Bronchial epithelial cell (primary cell): ENCODE results near the gene TMA7. TPM values are rescaled to one million over a fixed set of nuclear protein-coding genes. Genes with fewer than 3 reads are reported as not detected.

Source experiments
- DNase-seq: peaks from one replicate; pipeline ENCODE4 v3.0.0-alpha.2; 2010; ENCODE audit warnings: low read depth
- FAIRE-seq: peaks from 2 replicates; lab custom pipeline; 2011; peaks lifted over from hg19 to GRCh38; lab: Jason Lieb, UNC
- H3K27me3 ChIP-seq: 2 replicates; pipeline ENCODE4 v1.5.1; 2011; ENCODE audit warnings: low read length; ENCODE audit not compliant: control insufficient read depth, insufficient read depth
- H3K36me3 ChIP-seq: 2 replicates; pipeline ENCODE4 v1.5.1; 2011; ENCODE audit warnings: low read length; ENCODE audit not compliant: control insufficient read depth, insufficient read depth
- H3K4me3 ChIP-seq: 2 replicates; pipeline ENCODE4 v1.5.1; 2011; ENCODE audit warnings: mild to moderate bottlenecking, low read depth, low read length, control low read depth
- total RNA-seq: library from RNA; depleted of rRNA; stranded (reverse); fragments of >200 nt; gene quantifications from 2 replicates; pipeline ENCODE4 v1.2.1, GENCODE V29; 2014
- TF ChIP-seq, protein P1 (sequence below): IDR thresholded peaks from 2 replicates; pipeline ENCODE4 v1.5.1; 2011; ENCODE audit warnings: mild to moderate bottlenecking, moderate library complexity, low read length, control low read depth, inconsistent platforms; ENCODE audit not compliant: insufficient read depth, severe bottlenecking

TMA7 gene
- total RNA-seq, 1 donor from 2014 or later = 190 TPM

DNA sequence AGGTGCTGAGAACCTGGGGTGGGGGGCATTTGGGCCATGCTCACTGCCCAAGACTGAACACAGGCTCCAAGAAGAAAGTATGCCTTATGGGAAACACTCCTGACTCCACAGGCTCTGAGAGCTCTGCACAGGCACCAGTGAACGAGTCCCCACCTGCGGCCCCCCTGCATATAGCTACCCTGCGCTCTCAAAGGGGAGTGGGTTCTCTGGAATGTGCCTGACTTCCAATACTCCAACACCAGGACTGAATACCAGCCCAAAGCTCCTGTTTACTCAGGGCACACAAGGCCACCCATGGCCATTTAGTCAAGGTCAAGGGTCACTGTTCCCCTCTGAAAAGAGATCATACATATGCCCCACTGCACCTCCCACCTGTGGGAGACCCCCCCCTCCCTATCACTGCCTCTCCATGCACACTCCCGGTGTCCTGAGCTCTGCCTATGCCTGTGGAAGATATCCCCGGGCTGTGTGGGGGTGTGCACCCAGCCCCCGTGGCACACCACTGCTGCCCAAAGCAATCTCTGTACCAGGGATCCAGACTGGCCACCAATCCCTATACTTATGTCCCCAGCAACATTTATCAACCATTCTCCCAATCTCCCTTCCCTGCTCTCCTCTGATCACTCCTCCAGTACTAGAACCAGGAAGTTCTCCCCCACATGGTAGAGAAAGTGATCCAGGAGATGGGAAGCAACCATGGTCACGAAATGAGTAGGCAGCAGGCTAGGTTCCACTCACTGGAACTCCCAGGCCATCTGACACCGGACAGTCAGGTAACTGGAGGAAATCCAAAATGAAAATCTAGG lies 8.6 kb upstream of the TMA7 start:
- no peak for DNase-seq
- Histone ChIP-seq H3K36me3 (no peaks in the 10 kb centered on the region), H3K27me3 (no peaks in the 10 kb centered on the region), H3K4me3 (no peak overlapping the region)
- no peak for FAIRE-seq
- TF ChIP-seq, protein P1, sequence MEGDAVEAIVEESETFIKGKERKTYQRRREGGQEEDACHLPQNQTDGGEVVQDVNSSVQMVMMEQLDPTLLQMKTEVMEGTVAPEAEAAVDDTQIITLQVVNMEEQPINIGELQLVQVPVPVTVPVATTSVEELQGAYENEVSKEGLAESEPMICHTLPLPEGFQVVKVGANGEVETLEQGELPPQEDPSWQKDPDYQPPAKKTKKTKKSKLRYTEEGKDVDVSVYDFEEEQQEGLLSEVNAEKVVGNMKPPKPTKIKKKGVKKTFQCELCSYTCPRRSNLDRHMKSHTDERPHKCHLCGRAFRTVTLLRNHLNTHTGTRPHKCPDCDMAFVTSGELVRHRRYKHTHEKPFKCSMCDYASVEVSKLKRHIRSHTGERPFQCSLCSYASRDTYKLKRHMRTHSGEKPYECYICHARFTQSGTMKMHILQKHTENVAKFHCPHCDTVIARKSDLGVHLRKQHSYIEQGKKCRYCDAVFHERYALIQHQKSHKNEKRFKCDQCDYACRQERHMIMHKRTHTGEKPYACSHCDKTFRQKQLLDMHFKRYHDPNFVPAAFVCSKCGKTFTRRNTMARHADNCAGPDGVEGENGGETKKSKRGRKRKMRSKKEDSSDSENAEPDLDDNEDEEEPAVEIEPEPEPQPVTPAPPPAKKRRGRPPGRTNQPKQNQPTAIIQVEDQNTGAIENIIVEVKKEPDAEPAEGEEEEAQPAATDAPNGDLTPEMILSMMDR = no peak

DNA sequence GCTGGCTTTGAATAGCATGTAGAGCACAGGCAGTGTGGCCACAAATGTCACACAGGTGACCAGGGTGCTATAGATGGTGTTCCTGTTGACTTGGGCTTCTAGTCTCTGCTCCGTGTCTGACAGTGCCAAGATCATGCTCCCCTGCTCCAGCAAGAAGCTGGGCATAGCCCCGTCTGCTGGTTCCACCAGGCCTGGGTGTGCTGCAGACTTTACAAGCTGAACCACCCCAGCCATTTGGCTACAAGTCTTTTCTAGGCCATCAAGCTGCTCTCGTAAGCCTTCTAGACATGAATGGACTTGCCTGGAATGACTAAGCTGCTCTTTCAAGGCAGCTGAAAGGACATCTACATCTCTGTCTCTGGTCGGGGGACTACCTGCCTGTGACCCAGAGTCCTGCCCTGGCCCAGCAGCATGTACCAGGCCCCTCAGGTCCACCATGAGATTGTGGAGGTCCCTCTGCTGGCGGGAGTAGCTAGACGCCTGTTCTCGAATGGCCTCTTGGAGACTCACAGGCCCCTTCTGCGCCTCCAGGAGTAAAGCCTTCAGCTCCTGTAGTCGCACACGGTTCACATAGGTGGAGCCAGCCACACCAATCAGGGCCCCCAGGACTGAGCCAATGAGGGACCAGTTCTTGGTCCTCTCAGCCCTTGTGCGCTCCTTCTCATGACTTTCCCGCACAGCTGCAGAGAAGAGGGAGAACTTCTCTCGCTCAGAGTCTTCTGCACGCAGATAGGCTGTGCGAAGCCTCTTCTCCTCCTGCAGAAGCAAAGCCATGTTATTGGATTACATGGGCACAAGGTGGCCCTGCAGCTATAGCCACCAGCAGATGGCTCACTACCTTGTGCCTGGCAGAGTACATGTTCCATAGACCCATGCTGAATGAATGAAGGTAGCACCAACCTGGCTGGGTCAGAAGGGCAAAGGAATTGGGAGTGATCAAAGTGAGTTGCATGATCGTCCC lies 7.4 kb upstream of the TMA7 start:
- FAIRE-seq (peak; percentile 89), DNase-seq (peak; percentile 97)
- Histone ChIP-seq H3K36me3 (no peaks in the 10 kb centered on the region), H3K27me3 (no peaks in the 10 kb centered on the region), H3K4me3 (no peak overlapping the region)
- TF ChIP-seq, protein P1 = peak; percentile 30

DNA sequence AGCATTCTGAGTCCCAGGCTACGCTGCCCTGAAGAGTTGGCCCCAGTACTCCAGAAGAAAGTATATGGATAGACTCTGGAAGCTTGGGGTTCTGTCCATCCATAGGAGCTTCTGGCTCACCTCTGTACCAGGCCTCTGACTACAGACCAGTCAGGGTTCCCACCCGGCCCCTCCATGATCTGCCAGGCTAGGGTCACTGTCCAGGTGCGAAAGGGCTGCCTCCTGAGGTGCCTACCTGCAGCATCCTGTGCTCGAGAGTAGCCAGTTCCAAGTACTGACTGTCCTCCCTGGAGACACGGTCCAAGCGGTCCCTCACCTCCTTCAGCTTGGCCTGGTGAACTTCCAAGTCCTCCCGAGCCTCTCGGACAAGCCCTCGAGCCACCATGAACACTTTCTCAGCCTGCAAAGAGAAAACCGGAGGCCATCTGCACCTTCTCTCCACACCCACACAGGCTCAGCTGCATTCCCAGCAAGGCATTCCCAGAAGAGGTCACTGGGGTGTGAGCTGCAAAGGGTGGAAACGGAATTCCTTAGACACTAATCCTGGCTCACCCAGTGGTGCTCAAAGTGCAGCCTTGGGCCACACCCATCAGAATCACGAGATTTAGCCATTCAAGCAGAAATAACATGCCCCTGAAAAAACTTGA lies 6.5 kb upstream of the TMA7 start:
- DNase-seq = peak; percentile 81
- peak overlapping the region; percentile 20 for H3K4me3 ChIP-seq
- TF ChIP-seq, protein P1 = no peak
- no peaks in the 10 kb centered on the region for H3K27me3 ChIP-seq
- H3K36me3 ChIP-seq = no peaks in the 10 kb centered on the region
- FAIRE-seq = no peak

DNA sequence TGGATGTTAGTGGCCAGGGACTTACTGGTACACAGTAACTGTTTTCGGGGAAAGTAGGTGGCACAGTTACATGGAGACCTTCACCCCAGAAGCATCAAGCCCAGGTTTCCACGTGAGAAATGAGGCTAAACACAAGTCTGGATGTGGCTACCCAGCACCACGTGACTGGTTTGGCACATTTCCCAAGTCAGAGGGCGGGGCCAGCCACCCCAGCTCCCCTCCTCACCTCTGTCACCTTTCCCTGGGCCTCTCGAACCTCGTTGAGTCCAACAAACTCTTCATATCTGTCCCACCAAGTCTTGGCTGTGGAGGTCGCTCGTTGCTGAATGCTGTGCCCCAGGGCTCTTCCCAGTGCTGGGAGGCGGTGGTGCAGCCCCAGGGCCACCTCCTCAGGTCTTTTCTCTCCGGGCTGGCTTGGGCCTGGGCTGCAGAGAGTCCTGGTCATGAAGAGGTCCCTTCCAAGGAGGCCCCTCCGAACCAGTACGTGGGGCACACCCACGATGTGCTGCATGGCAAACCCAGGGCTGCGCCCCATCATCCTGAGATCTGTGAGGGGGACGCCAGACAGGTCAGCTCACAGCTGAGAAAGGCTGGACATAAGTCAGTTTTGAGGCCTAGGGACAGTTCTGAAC lies 5.3 kb upstream of the TMA7 start:
- Histone ChIP-seq H3K4me3 (no peak overlapping the region), H3K36me3 (no peaks in the 10 kb centered on the region), H3K27me3 (no peaks in the 10 kb centered on the region)
- no peak for FAIRE-seq
- TF ChIP-seq, protein P1 = no peak
- DNase-seq = no peak

DNA sequence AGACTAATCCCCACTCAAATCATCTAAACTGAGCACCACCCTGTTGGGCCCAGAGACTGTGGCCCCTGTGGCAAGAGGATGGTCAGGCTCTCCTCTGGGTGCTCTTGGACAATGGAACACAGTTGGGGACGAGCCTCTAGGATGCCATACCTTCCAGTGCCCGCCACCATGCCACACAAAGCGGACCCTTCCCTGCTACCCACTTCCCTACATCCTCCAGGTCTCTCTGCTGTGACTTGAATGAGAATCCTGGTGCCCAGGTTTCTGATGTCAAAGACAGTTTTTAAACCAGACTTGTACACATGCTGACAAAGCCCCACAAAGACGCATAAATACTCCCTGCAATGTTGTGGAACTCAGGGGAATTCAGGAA lies 4.8 kb upstream of the TMA7 start:
- FAIRE-seq = no peak
- H3K36me3 ChIP-seq = no peaks in the 10 kb centered on the region
- no peak overlapping the region for H3K4me3 ChIP-seq
- DNase-seq = no peak
- TF ChIP-seq, protein P1 = no peak
- H3K27me3 ChIP-seq = no peaks in the 10 kb centered on the region
